Psoas muscle (tissue), 8 donors: ENCODE results near the gene XXYLT1. TPM values are rescaled to one million over a fixed set of nuclear protein-coding genes. Genes with fewer than 3 reads are reported as not detected.
A peak's percentile ranks its signal among the peaks of the same experiment; 100 is the strongest.

ENCODE experiments used
- ATAC-seq, 4 donors: fragments of 200-7000 bp; cut with Tn5 transposase; one replicate each; pipeline ENCODE4 v1.9.1; 2020; ENCODE audit warnings: moderate library complexity in 3 of 4, mild to moderate bottlenecking in 2 of 4
- DNase-seq, 2 donors: peaks; one replicate each; pipeline ENCODE4 v3.0.0-alpha.2; 2020
- H3K27ac ChIP-seq: fragments of 200-600 bp; one replicate; pipeline ENCODE4 v1.8.0; 2022
- H3K27me3 ChIP-seq, 3 donors: fragments of 200-600 bp in 1 of 3; one replicate each; pipeline versions ENCODE4 v1.6.1 to v1.8.0; 2013 to 2022; ENCODE audit warnings: low read length in 2 of 3, mild to moderate bottlenecking in 2 of 3, moderate library complexity in 1 of 3; ENCODE audit not compliant: insufficient read depth in 3 of 3
- H3K36me3 ChIP-seq, 2 donors: fragments of 200-600 bp in 1 of 2; one replicate each; pipeline versions ENCODE4 v1.6.1 to v1.8.0; 2013 to 2022; ENCODE audit warnings: low read depth in 1 of 2, mild to moderate bottlenecking in 1 of 2, moderate library complexity in 1 of 2; ENCODE audit not compliant: insufficient read depth in 1 of 2
- H3K4me1 ChIP-seq: fragments of 200-600 bp; one replicate; pipeline ENCODE4 v1.8.0; 2022
- H3K4me3 ChIP-seq: fragments of 200-600 bp; one replicate; pipeline ENCODE4 v1.8.0; 2022; ENCODE audit warnings: mild to moderate bottlenecking
- H3K9me3 ChIP-seq: fragments of 200-600 bp; one replicate; pipeline ENCODE4 v1.8.0; 2022
- CTCF ChIP-seq: fragments of 200-600 bp; IDR thresholded peaks from one replicate; pipeline ENCODE4 v1.8.0; 2022; ENCODE audit warnings: antibody characterized with exemption
- WGBS, 3 donors: extraction: QIAGEN DNeasy Blood & Tissue Kit; methylation state at CpG; one replicate each; pipeline versions ENCODE4 v1.1.6 to v1.1.7; 2013; 5-methylcytosine and 5-hydroxymethylcytosine counted together
- intact Hi-C, 2 donors: fragments of 100-400 bp; cut with DNase I; formaldehyde crosslinking; loops; one replicate each; pipeline versions ENCODE4 v1.11.0 to v1.14.2; 2022
- polyA plus RNA-seq, 3 donors: library from polyadenylated mRNA; stranded (reverse); fragments of 200-250 nt; gene quantifications; one replicate each; pipeline ENCODE4 v1.2.3, GENCODE V29; 2013
- total RNA-seq, 4 donors: library from RNA; stranded (reverse); fragmentation: NEBNext Ultra II Directional in 2 of 4; extraction: Animal tissue kit (Norgen Biotek cat#: 25700) in 2 of 4; gene quantifications; one replicate each; pipeline versions ENCODE4 v1.2.1 to v1.2.4, GENCODE V29; 2021 to 2023
- donor health status: healthy with polysubstance abuse.
- donor health status: DM: no; HTN: no; CAD: no; lungs with moderate emphysema.
- donor health status: Bipolar disorder and iron deficiency.
- donor health status: healthy.
- donor health status: DM: yes; HTN: yes; CAD: no.
- donor health status: DM: no; HTN: no; CAD: no.
- donor health status: DM: no; HTN: no; CAD: no.
- donor health status: DM: yes; HTN: yes; CAD: no.

Gene XXYLT1
- total and polyA plus RNA-seq, 7 donors: 0.86 to 3.5 (median 1.8) TPM

GRCh38 chr3:195083659-195084058 lies 187.3 kb downstream of the XXYLT1 start:
- H3K36me3 ChIP-seq: no peaks in the 10 kb centered on the region
- DNase-seq (peak; percentile 3 to 10), ATAC-seq (no peak)
- 97 to 98% (median 97%) methylated on average over 15 of the region's 15 CpGs for WGBS, 3 donors
- H3K4me3 ChIP-seq: no peak overlapping the region
- H3K27me3 ChIP-seq: no peaks in the 10 kb centered on the region
- intact Hi-C loops: no loop called here
- H3K9me3 ChIP-seq: no peaks in the 10 kb centered on the region
- peaks cover 27% of the 10 kb centered on the region for H3K4me1 ChIP-seq
- no peak overlapping the region for H3K27ac ChIP-seq
- no peak for TF ChIP-seq CTCF

GRCh38 chr3:195082811-195083210 lies 188.1 kb downstream of the XXYLT1 start:
- TF ChIP-seq CTCF: no peak
- DNase-seq: peak; percentile 4 to 18
- H3K4me1 ChIP-seq: peaks cover 27% of the 10 kb centered on the region

GRCh38 chr3:195081242-195081963 lies 189.6 kb downstream of the XXYLT1 start:
- Histone ChIP-seq H3K9me3 (no peaks in the 10 kb centered on the region), H3K4me3 (peak overlapping the region; percentile 3), H3K36me3 (no peaks in the 10 kb centered on the region), H3K27ac (peak overlapping the region; percentile 68), H3K4me1 (peaks cover 27% of the 10 kb centered on the region), H3K27me3 (no peaks in the 10 kb centered on the region)
- peak; percentile 2 to 34 for DNase-seq
- intact Hi-C loops: no loop called here
- TF ChIP-seq CTCF: no peak
- 39 to 49% (median 41%) methylated on average over 12 of the region's 12 CpGs for WGBS, 3 donors
- peak in 3 of 4 donors; percentile 50 to 59 (median 57) for ATAC-seq

More at GRCh38 chr3:195082811-195083210, 188.1 kb downstream of the XXYLT1 start:
- intact Hi-C loops: no loop called here
- WGBS, 3 donors: 76 to 82% (median 76%) methylated on average over 10 of the region's 10 CpGs
- Histone ChIP-seq H3K27me3 (no peaks in the 10 kb centered on the region), H3K4me3 (no peak overlapping the region), H3K9me3 (no peaks in the 10 kb centered on the region), H3K27ac (no peak overlapping the region), H3K36me3 (no peaks in the 10 kb centered on the region)
- ATAC-seq: no peak

GRCh38 chr3:195080571-195081151 lies 190.3 kb downstream of the XXYLT1 start:
- Histone ChIP-seq H3K4me3 (peak overlapping the region; percentile 3), H3K27ac (peak overlapping the region; percentile 68)

More at GRCh38 chr3:195080571-195081151, 190.3 kb downstream of the XXYLT1 start:
- peak in 1 of 2 donors; percentile 70 for DNase-seq
- Histone ChIP-seq H3K9me3 (no peaks in the 10 kb centered on the region), H3K4me1 (peaks cover 27% of the 10 kb centered on the region), H3K27me3 (no peaks in the 10 kb centered on the region), H3K36me3 (no peaks in the 10 kb centered on the region)
- ATAC-seq: peak; percentile 78 to 87 (median 84)
- TF ChIP-seq CTCF: no peak
- intact Hi-C loops: no loop called here
- WGBS, 3 donors: 32 to 43% (median 40%) methylated on average over 16 of the region's 16 CpGs
